ENCODE results near the gene VPS35L.

VPS35L gene

GRCh38 chr16:19698480-19699465 lies 143.3 kb downstream of the VPS35L start:
- DNase-seq, result peak; percentile 50

- DNase-seq, result no peak
Observed at GRCh38 chr16:19699472-19699871, 144.0 kb downstream of the VPS35L start.

GRCh38 chr16:19700319-19700781 lies 144.8 kb downstream of the VPS35L start:
- DNase-seq, result peak; percentile 77

GRCh38 chr16:19701091-19701490 lies 145.6 kb downstream of the VPS35L start:
- no peak for DNase-seq

GRCh38 chr16:19703172-19703889 lies 147.8 kb downstream of the VPS35L start:
- DNase-seq, result no peak

GRCh38 chr16:19704321-19705145 lies 149.0 kb downstream of the VPS35L start:
- DNase-seq, result peak; percentile 18

- no peak for DNase-seq
Observed at GRCh38 chr16:19705146-19705501, 149.6 kb downstream of the VPS35L start.

GRCh38 chr16:19705843-19706242 lies 150.3 kb downstream of the VPS35L start:
- no peak for DNase-seq

- DNase-seq, result no peak
Observed at GRCh38 chr16:19706846-19707245, 151.3 kb downstream of the VPS35L start.

- DNase-seq, result no peak
Observed at GRCh38 chr16:19707569-19708295, 152.2 kb downstream of the VPS35L start.

- DNase-seq, result no peak
Observed at GRCh38 chr16:19708296-19709205, 153.0 kb downstream of the VPS35L start.

- DNase-seq, result no peak
Observed at GRCh38 chr16:19709381-19710136, 154.1 kb downstream of the VPS35L start.

- DNase-seq, result no peak
Observed at GRCh38 chr16:19710191-19710908, 154.8 kb downstream of the VPS35L start.

- DNase-seq, result no peak
Observed at GRCh38 chr16:19710991-19711545, 155.6 kb downstream of the VPS35L start.

GRCh38 chr16:19711643-19712042 lies 156.1 kb downstream of the VPS35L start:
- DNase-seq, result no peak

- no peak for DNase-seq
Observed at GRCh38 chr16:19712418-19713058, 157.0 kb downstream of the VPS35L start.

GRCh38 chr16:19713697-19714096 lies 158.2 kb downstream of the VPS35L start:
- no peak for DNase-seq

- DNase-seq, result no peak
Observed at GRCh38 chr16:19715566-19715965, 160.1 kb downstream of the VPS35L start.

- no peak for DNase-seq
Observed at GRCh38 chr16:19716183-19716582, 160.7 kb downstream of the VPS35L start.
